Germinal center (tissue), 1 donor: ENCODE data around the gene TLR2.
A peak's percentile ranks its signal among the peaks of the same experiment; 100 is the strongest.
"Not testable (repeated sequence)": the region's sequence is repeated elsewhere in the genome, so short reads cannot be mapped to it uniquely, and the experiment has no call there.

ENCODE experiments used
- DNase-seq: peaks from one replicate; pipeline ENCODE4 v3.0.0; 2012; ENCODE audit warnings: mixed read lengths, low spot score

Gene TLR2

DNA sequence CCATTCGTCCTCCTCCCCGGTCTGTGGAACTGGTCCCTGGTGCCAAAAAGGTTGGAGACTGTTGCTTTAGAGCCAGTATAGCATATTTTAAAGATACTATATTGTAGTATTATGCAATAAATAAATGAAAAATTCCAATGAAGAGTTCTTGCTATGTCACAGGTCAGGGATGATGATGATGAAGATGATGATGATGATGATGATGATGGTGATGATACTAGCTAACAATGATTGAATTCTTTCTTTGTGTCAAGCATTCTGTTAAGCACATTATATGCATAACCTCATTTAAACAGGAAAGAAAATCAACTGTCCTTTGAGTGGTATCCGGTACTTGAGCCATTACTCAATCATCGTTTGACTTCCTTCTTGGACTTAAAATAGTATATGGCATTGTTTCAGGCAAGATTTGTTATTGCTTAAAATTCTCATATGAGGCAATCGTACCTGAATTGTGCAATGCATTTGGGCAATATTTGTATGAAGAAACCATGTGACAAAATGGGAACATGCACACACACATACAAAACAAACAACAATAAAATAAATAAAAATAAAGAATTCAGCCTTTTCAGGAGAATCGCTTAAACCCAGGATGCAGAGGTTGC, 22.8 kb upstream of the TLR2 start:
- DNase-seq = no peak

DNA sequence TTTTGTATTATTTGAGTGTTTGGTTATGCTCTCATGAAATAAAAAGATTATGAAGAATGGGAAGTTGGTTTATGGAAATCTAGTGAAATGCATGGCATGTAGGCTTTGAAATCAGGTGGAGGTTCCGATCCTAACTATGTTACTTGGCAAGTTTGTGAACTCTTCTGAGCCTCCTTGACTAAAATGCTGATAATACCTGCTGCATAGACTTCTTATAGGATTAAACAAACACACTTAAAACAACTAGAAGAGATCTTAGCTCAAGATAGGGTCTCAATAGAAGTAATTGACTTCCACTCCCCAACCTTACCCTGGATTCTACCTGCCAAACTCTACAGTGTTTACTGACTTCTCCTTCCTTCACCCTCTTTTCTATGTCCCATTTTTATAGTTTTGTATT, 22.2 kb upstream of the TLR2 start:
- DNase-seq = no peak

DNA sequence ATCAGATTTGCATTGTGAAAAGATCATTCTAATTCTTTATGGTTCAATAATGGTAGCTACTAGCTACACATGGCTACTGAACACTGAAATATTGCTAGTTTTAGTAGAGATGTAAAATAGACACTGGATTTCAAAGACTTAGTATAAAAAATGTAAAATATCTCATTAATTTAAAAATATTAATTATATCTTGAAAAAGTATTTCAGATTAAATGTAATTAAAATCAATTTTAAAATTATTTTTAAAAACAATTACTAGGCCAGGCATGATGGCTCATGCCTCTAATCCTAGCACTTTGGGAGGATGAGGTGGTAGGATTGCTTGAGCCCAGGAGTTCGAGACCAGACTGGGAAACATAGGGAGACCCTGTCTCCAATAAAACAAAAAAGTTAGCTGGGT, 20.4 kb upstream of the TLR2 start:
- DNase-seq = no peak

DNA sequence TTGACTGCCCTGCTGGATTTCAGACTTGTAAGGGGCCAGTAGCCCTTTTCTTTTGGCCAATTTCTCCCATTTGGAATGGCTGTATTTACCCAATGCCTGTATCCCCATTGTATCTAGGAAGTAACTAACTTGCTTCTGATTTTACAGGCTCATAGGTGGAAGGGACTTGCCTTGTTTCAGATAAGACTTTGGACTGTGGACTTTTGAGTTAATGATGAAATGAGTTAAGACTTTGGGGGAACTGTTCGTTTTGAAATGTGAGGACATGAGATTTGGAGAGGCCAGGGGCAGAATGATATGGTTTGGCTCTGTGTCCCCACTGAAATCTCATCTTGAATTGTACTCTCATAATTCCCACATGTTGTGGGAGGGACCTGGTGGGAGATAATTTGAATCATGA, 17.6 kb upstream of the TLR2 start:
- DNase-seq = not testable (repeated sequence)

DNA sequence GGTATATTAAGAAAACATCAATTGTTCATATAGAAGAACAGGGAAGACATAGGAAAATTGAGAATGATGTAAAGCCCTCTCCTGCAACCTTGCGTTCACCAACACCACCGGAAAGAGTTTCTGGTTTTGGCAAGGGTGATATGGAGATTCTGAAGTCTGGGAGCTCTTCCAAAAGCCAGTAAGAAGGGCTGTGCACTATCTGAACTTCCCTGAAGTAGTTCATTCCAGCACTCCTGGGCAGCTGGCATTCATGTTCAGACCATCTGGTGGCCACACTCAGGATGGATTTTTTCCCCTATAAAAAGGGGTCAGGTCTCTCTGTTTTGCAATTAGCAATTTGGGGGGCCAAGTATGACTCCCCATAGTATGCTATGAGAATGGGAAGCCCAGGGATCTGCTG, 15.4 kb upstream of the TLR2 start:
- DNase-seq = no peak

DNA sequence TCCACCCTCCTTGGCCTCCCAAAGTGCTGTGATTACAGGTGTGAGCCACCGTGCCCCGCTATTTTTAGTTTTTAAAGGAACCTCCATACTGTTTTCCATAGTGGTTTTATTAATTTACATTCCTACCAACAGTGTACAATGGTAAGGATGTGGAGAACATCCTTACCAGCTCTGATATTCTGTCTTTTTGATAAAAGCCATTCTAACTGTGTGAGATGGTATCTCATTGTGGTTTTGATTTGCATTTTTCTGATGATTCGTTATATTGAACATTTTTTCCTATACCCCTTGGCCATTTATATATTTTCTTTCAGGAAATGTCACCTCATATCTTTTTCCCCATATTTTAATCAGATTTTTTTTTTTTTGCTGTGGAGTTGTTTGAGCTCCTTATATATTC, 14.2 kb upstream of the TLR2 start:
- no peak for DNase-seq

DNA sequence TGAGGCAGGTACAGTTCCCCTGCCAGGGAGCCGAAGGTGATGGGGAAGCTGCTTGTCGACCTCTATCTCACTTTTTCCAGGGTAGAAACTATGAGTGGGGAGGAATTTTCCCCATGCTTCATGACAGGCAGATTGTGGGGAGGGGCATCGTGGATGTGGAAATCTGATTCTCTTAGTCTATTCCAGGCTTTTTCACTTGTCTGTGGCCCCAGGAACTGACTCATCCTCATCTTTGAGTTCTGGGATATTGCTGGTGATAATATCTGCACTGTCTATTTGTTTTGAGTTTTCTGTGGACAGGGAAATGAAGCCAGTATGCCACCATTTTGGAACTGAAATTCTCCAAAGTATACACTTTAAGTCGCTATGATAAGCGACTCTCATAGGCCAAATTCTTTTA, 7.6 kb upstream of the TLR2 start:
- DNase-seq = no peak

DNA sequence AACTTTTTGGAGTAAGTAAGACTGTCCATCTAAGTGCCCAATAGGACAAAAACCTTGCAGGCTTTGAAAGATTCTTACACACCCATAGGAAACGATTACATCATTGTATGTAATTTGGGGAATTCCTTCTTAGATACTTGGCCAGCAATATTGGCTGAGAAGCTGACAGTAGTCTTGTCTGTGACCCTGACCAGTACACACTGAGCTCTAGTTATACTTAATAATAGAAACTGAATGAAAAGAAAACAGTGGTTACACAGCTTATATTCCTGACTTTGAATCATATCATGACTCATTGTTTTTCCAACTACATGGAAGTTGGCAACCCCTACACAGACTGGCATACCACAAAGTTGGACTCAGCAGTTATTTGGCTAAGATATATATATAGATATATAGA, 7.1 kb upstream of the TLR2 start:
- no peak for DNase-seq

DNA sequence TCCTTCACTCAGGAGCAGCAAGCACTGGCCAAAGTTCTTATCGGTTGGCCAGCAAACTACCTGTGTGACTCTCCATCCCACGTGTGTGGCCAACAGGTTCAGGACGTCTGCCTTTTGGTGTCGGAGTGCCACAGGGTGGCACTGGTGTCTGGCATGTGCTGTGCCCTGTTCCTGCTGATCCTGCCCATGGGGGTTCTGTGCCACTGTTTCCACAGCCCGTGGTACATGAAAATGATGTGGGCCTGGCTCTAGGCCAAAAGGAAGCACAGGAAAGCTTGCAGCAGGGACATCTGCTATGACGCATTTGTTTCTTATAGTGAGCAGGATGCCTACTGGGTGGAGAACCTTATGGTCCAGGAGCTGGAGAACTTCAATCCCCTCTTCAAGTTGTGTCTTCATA, 4.6 kb upstream of the TLR2 start:
- no peak for DNase-seq

DNA sequence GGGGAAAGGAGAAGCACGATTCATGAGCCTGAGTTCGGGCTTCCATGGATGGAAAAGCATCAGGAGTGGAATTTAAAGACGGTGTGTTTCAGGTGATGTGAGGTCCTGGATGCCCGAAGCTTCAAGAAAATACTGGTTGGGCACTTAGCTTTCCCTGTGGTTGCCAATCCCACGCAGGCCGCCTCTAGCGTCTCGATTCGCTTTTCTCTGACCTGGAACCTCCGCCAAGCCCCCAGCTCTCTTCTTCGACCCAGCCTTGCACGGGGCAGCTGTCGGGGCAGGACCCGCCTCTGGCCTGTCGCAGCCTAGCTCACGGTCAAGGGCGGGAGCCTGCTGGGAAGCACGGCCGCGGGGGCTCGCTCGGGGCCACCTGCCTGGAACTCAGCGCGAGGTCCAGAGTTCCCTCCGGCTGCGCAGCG, 308 bp upstream of the TLR2 start:
- no peak for DNase-seq

DNA sequence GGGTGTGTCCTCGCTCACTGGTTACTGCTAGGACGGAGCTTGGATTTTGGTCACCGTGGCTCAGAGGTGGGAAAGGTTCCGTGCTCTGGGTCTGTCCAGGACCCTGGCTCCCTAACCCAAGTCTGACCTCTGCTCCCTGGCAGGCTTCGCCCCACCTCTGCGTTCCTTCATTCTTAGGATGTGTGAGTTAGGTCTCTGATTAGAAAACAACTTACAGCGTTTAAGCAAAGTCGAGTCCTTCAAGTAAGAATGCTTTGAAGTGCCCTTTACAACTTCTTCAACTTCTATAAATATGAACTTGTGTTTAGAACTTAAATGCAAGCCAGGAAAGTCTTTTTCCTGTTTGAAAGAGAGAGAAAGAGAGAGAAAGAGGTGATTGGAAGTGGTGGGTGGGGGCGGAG, 891 bp downstream of the TLR2 start:
- DNase-seq = no peak

DNA sequence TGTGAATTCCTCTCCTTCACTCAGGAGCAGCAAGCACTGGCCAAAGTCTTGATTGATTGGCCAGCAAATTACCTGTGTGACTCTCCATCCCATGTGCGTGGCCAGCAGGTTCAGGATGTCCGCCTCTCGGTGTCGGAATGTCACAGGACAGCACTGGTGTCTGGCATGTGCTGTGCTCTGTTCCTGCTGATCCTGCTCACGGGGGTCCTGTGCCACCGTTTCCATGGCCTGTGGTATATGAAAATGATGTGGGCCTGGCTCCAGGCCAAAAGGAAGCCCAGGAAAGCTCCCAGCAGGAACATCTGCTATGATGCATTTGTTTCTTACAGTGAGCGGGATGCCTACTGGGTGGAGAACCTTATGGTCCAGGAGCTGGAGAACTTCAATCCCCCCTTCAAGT, 20.4 kb downstream of the TLR2 start:
- DNase-seq = no peak

DNA sequence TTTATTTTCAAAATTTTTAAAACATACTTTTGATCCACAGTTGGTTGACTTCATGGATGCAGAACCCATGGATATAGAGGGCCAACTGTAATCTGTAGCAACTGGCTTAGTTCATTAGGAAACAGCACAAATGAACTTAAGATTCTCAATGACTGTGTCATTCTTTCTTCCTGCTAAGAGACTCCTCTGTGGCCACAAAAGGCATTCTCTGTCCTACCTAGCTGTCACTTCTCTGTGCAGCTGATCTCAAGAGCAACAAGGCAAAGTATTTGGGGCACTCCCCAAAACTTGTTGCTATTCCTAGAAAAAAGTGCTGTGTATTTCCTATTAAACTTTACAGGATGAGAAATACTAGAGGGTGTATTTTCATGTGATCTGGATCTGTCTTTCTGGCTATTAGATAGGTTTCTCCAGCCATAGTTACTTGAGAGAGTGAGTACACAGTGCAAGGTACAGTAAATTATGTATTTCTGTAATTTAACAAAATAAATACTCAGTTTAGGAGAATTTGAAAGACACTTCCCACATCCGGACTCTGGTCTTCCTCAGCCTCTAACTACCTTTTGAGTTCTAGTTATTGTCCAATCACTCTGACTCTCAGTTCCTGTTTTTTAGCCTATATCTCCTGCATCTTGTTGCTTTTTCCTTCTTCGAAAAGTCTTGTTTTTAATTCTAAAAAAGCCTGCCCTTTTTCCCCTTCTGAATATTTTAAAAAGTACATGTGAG, 21.8 kb downstream of the TLR2 start:
- no peak for DNase-seq

DNA sequence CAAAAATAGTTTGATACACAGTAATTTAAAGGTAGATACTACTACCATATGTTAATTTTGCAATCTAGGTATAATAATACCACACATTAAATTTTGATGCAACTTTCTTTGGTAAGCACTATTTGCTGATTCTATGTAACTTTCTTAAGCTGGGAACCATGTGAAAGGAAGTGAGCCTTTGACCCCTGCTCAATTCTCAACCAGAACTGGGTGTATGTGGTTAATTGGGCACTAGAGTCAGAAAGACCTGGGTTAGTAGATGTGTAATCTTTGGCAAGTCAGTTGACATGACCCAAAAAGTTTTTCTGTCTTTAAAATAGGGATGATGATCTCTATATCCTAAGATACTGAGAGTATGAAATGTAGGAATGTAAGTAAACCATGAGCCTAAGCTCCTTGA, 22.4 kb downstream of the TLR2 start:
- DNase-seq = no peak

DNA sequence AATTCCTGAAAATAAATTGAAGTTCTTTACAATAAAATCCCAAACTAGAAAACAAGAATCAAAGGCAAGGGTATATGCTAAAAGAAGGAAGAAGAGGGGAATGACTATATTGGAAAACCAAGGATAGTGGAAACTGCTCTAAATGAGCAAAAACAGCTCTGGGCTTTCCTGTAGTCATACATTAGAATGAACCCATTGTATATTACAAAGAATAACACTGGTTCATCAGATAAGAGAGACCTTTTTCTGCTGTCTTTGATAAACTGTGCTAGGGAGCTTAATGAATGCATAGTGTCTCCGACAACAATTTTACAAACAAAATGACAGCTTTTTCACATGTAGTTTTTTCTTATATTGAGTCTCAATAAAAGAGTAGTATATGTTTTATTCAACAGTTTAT, 26.6 kb downstream of the TLR2 start:
- DNase-seq = no peak

DNA sequence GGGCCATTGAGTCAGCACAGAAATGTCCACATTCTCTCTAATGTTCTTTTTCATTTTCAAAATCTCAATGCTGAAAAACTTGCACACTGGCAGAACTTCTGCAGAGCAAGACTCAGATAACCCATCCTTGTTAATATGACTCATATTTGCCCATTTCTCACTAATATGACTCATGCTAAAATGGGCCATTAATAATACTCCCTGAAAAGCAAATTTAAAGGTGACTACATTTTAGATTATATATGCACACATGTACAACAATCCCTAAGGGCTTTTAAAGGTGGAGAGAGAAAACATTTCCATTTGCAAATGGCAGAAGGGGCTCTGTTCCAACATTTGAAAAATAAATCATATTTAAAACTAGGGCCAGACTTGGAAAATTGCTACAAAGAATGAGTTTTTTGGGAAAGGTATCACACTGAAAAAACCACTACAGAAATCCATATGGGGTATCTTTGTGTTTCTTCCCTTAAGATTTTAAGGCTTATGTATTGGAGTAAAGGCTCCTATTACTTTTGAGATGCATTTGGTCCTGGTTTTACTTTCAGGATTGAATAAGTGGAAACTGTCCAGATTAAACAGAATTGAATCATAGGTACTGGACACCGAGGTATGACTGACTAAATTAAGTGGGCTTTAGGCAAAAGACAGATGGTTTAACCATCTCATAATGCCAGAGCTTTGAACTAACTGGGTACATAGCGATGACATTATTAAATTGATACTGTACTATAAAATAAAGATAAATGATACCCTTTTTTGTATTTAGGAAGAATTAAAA, 30.0 kb downstream of the TLR2 start:
- no peak for DNase-seq

DNA sequence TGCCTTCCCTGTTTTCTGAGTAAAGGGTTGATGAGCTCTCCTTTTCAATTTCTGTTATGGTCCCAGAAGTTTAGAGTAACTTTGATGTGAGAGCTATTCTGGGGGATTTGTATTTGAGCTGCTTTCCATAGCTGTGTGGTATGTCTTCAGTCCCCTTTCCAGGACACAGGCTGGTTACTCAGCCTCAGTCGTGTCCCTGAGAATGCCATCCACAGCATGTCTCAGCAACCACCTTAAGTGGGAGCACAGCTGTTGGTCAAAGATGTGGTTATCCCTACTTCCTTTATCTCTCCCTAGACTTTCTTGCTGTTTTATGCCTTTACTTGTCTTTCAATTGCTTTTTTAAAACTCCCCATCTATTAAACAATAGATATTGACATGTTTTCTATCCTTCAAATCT, 38.0 kb downstream of the TLR2 start:
- no peak for DNase-seq

DNA sequence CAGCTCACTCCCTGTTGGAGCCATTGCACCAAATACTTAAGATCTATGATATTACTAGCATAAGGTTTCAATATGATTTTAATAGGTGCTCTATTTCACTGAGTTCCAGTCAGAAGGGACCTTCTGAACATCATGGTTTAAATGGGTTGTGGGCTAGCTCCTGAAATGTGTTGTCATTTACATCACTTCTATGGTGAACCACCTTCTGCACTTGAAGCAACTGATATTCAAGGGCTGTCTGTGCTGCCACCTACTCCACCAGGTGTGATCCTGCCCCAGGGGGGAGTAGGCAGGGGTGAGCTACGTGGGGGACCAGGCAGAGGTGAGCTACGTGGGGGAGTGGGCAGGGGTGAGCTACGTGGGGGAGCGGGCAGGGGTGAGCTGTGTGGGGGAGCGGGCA, 40.5 kb downstream of the TLR2 start:
- DNase-seq = no peak

DNA sequence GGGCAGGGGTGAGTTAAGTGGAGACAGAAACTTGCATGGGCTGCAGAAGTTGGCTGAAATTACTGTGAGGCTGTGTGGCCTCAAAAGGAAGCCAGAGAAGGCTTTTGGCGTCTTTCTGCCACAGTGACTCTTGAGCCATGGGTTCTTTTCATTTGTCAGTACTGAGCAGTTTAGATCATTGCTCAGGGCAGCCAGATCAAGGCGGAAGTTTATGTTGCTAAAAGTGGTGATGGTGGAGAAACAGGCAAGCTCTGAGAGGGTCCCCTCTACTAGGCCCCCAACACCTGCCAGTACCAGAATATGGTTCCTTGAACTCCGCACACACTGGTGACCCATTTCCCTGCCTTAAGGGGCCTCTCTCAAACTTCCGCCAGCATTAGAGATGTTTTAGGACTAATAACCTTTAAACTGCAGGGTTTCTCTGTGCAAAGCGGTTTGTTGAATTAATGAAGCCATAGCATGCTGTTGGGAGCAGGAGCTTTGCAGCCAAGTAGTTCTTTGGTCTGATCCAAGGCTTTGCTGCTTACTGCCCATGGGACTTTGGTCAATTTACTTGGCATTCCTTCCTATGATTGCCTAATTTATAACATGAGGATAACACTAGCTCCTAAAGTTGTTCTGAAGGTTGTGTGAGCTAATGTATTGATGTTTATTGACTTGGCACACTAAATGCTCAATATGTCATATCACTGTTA, 41.2 kb downstream of the TLR2 start:
- DNase-seq = no peak

DNA sequence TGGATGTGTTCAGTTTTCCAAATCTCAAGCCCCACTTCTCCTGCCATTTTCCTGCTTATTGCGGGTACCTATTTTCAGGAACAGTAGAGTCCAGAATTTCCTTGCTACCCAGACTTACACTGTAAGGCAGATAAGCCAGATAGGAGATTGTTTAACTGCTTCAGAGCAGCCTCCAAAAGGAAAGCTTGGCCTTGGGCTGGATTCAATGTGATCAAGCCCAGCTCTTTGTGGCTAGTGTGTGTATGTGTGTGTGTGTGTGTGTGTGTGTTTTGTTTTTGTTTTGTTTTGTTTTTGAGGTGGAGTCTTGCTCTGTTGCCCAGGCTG, 41.7 kb downstream of the TLR2 start:
- DNase-seq = no peak

DNA sequence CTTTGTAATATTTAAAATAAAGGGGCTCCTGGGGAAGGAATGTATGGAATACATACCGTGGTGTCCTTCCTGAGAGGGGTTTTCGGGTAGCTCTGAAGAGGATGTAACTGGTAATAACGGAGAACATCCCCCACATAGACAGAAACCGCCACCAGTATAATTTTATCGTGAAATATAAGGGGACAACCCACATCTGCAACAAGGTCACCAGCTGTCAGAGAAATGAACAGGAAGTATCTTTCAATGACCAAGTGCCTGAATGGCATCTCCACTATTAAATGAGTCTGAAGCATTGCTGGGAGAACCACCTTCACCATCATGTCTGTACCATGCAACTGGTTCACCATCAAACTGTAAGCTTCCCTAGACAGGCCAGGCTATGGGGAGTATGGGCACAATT, 44.1 kb downstream of the TLR2 start:
- DNase-seq = peak; percentile 29

DNA sequence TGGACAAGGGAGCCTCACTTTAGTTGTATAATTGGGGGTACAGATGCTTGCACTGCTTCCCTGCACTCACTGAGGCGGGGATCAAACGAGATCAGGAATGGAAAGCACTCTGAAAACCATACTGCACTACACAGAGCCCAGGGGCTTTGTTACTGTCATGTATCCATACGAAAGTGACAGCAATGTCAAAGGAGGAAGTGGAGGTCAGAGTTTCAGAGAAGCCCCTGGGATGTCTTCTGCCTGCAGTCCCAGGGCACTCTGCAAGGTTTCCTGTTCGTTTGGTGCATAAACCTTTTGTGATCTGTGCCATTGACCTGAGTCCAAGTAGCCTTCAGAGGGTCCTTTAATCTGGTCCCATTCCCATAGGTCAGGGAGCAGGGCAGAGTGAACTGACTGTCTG, 44.6 kb downstream of the TLR2 start:
- peak; percentile 48 for DNase-seq

DNA sequence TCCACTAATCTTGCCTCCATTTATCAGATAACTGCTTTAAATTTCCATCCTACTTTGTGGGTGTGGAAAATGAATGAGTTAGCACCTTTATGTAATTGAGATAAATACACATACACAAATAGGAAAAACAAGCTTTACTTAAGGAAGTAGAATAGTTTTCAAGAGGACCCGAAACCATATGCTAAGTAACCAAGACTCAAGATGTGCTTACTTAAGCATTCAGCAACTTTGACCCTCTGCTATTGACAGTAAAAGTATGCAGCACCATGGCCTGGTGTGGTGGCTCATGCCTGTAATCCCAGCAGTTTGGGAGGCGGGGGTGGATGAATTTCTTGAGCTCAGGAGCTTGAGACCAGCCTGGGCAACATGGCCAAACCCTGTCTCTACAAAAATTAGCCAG, 45.8 kb downstream of the TLR2 start:
- DNase-seq = no peak
